WERI-Rb-1 (cell line): Measurements from ENCODE around the gene NAV2.

Experiments
- DNase-seq: peaks from one replicate; pipeline ENCODE4 v3.0.0-alpha.2; 2020
- H3K27ac ChIP-seq: fragments of 250-450 bp; sonication (Bioruptor Pico); 2 replicates; pipeline ENCODE4 v1.5.1; 2020; ENCODE audit warnings: mild to moderate bottlenecking, moderate library complexity
- H3K27me3 ChIP-seq: fragments of 250-450 bp; sonication (Bioruptor Pico); 2 replicates; pipeline ENCODE4 v1.5.1; 2021; ENCODE audit warnings: mild to moderate bottlenecking, low read depth, moderate library complexity; ENCODE audit not compliant: insufficient read depth, severe bottlenecking
- H3K36me3 ChIP-seq: fragments of 250-450 bp; sonication (Bioruptor Pico); 2 replicates; pipeline ENCODE4 v1.5.1; 2020; ENCODE audit warnings: mild to moderate bottlenecking, moderate library complexity
- H3K4me3 ChIP-seq: 2 replicates; pipeline ENCODE4 v1.5.1; 2011; ENCODE audit warnings: low read depth, mild to moderate bottlenecking, control low read depth, low read length
- H3K9me3 ChIP-seq: fragments of 250-450 bp; sonication (Bioruptor Pico); 2 replicates; pipeline ENCODE4 v1.5.1; 2021; ENCODE audit warnings: mild to moderate bottlenecking, moderate library complexity; ENCODE audit not compliant: severe bottlenecking
- CTCF ChIP-seq: IDR thresholded peaks from 2 replicates; pipeline ENCODE4 v1.5.1; 2011; ENCODE audit warnings: low read depth, mild to moderate bottlenecking, control low read depth, inconsistent platforms, low read length

Gene NAV2

DNA sequence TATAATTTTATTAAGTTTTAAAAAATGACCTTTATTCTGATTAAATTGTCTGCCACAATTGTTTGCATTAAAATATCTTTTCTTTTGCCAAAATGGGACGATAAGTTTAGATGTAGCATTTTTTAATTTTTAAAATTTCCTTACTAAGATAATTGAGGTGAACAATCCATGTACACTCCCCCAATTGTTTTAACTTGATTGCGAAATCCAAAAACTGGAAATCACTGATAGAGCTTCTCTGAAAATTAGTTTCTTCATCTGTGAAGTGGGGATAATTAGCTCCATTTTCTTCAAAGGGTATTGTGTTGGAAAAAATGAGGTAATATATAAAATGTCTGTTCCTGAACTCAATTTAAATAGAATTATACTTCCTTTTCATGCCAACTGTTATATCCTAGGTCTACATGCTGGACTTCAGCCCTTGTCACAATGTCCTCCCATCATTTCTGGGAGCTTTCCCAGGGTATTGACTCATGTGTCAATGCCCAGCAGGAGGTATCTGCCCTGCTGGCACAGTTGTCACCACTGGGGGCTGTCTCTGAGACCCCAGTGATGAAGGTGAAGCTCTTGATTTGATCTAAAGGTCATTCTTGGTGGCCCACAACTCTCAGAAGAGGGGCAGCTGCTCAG, 28.7 kb upstream of the NAV2 start:
- Histone ChIP-seq H3K27me3 (peaks cover 51% of the 10 kb centered on the region), H3K9me3 (no peaks in the 10 kb centered on the region), H3K27ac (no peak overlapping the region), H3K36me3 (no peaks in the 10 kb centered on the region), H3K4me3 (no peak overlapping the region)
- TF ChIP-seq CTCF, result no peak
- no peak for DNase-seq

- no peaks in the 10 kb centered on the region for H3K9me3 ChIP-seq
- peaks cover 49% of the 10 kb centered on the region for H3K27me3 ChIP-seq
- H3K36me3 ChIP-seq, result no peaks in the 10 kb centered on the region
- no peak overlapping the region for H3K27ac ChIP-seq
- no peak for TF ChIP-seq CTCF
- no peak overlapping the region for H3K4me3 ChIP-seq
- DNase-seq, result no peak
Observed at GRCh38 chr11:19686234-19686633, 26.4 kb upstream of the NAV2 start.

DNA sequence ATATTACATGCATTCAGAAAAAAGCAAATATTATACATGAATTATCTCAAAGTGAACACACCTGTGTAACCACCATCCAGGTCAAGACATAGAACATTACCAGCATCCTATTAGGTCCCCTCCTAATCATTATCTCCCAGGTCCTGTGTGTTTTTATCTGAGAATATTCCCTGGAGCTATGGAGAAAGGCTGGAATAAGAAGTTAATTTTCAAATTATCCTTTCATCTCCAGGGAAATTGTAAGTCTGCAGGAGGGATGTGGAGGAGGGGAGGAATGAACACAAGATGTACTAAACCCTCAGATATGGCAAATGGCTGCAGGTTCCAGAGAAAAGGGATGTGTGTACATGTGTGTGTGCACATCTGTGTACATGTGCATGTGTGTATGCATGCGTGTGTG, 25.2 kb upstream of the NAV2 start:
- no peak for DNase-seq

GRCh38 chr11:19689281-19690000, 23.2 kb upstream of the NAV2 start:
- no peak for DNase-seq
- H3K36me3 ChIP-seq, result no peaks in the 10 kb centered on the region
- no peak overlapping the region for H3K27ac ChIP-seq
- H3K27me3 ChIP-seq, result peaks cover 46% of the 10 kb centered on the region
- no peak for TF ChIP-seq CTCF
- no peak overlapping the region for H3K4me3 ChIP-seq
- H3K9me3 ChIP-seq, result no peaks in the 10 kb centered on the region

More for the DNA sequence above, 25.2 kb upstream of the NAV2 start:
- Histone ChIP-seq H3K4me3 (no peak overlapping the region), H3K27me3 (peaks cover 53% of the 10 kb centered on the region), H3K9me3 (no peaks in the 10 kb centered on the region), H3K36me3 (no peaks in the 10 kb centered on the region), H3K27ac (no peak overlapping the region)
- TF ChIP-seq CTCF, result no peak

DNA sequence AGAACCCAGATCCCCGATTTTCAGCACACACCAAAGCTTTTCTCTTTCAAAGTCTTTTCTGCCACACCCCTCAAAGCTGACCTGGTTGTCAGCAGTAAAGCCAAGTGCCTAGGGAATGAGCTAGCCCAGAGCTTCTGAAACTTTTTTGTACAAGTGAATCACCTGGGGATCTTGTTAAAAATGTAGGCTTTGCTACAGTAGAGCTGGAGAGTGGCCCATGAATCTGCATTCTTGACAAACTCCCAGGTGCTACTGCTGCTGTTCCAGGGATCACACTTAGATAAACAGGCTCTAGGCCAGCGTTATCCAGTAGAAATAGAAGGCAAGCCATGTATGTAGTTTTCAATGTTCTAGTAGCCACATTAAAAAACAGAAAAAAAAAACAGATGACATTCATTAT, 21.8 kb upstream of the NAV2 start:
- DNase-seq, result no peak
- Histone ChIP-seq H3K27me3 (peaks cover 53% of the 10 kb centered on the region), H3K9me3 (no peaks in the 10 kb centered on the region), H3K4me3 (no peak overlapping the region), H3K27ac (no peak overlapping the region), H3K36me3 (no peaks in the 10 kb centered on the region)
- no peak for TF ChIP-seq CTCF
